ENCODE results near the gene KRTAP1-1. TPM values are rescaled to one million over a fixed set of nuclear protein-coding genes. Genes with fewer than 3 reads are reported as not detected.
"Not testable (repeated sequence)": the region's sequence is repeated elsewhere in the genome, so short reads cannot be mapped to it uniquely, and the experiment has no call there.

The KRTAP1-1 gene
- polyA plus RNA-seq, 5 donors: not detected

DNA sequence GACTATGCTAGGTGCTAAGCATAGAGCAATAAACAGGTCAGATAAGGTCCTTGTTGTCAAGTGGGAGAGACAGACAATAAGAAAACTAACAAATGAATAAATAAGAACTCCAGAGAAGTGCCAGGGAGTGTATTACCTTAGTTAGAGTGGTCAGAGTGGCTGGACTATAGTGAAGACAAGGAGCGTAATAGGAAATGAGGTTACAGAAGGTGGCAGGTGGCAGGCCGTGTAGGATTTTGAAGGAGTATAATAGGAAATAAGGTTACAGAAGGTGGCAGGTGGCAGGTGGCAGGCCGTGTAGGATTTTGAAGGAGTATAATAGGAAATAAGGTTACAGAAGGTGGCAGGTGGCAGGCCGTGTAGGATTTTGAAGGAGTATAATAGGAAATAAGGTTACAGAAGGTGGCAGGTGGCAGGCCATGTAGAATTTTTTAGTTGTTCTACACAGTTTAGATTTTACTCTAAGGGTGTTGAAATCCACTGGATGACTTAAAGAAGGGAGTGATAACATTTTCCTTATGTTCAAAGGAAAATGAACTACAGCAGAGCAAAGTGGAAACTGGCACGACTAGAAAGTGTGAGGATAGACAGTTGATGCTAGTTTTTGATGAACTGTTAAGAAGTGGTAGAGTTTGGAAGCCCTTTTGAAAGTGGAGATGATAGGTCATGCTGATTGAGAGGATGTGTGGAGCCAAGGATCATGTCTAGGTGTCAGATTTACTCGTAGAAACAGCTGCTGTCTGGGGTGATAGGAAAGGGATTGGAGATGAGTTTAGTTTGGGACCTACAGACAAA lies 28.7 kb downstream of the KRTAP1-1 start:
- no peak for DNase-seq

DNA sequence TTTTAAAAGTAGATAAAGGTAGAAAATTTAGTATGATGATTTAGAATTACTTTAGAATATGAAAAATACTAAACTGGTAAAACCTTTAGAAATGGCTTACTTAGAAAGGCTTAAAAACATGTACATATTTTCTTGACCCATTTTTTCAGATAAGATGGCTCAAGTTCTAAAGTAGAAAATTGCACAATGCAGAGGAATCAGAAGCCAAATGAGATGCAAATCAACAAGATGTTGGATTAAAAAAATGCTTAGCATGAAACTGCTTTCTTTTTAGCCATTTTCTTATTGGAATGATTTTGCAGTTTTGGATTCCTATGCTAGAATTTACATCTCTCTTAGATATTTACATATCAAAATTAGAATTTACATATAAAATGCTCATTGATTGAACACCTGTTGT lies 30.8 kb downstream of the KRTAP1-1 start:
- no peak for DNase-seq

DNA sequence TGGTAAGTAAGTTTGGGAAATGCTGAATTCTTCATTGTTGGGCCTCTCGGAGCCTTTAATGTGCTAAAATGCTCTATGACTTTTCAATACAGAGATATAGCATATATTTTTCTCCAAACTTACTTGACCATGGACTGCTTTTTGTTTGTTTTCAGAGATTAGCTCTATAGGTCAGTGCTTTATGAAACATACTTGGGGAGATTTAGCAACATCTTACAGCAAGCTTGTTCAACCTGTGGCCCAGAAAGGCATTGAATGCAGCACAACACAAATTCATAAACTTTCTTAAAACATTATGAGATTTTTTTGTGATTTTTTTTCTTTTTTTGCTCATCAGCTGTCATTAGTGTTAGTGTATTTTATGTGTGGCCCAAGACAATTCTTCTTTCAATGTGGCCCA lies 31.3 kb downstream of the KRTAP1-1 start:
- DNase-seq: no peak

DNA sequence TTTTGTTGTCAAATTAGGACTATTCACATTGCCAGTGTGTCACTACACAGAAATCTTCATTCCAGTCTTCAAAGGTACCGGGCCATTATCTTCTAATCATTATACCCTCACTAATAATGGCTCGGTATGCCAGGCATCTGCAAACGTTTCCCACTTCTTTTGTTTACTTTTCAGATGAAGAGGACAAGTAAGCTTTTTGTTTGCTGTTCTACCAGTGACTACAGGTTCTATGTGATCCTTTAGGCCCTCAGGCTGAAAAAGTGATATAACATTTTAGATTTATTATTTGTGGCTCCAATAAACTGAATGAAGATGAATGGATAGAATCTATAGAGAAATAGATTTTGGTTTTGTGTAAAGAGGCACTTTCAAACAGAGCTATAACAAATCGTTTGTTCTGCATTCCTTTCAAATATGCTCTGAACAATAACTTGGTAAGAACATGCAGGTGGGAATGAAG lies 31.9 kb downstream of the KRTAP1-1 start:
- DNase-seq: no peak

DNA sequence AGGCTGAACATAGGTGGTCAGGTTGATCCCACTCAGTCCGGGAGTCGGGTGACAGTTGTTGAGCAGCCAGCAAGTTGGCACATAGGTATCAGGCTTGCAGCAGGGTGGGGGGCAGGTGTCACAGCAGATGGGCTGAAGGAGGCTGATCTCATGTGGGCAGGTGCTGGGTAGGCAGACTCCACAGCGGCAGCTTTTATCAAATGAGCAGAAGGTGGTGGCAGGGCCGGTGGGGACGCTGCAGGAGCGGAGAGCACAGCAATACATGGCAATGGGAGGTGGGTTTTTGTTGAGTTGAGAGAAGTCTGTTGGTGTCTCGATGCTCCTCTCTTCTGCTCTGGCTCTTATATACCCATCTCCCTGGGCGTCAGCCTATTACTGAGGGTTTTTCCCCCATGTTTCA lies 32.4 kb downstream of the KRTAP1-1 start, which contains the start of gene KRTAP3-1:
Gene KRTAP3-1, minus strand, starts transcription at position 318 of the 400 bp plus-strand sequence. Its CDS starts 54 bp downstream, at position 264.
- no peak for DNase-seq

DNA sequence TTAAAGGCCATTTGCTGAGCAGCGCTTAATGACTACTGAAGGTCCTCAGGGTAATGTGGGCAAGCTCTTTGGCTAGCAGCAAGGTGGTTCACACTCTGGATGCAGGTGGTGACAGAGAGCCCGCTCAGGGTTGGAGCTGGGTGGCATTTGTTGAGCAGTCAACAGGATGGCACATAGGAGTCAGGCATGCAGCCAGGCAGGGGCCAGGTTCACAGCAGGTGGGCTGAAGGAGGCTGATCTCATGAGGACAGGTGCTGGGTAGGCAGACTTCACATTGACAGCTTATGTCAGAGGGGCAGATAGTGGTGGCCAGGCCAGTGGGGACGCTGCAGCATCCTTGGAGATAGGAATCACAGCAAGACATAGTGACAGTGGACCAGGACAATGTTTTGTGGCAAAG lies 36.9 kb downstream of the KRTAP1-1 start:
- no peak for DNase-seq

DNA sequence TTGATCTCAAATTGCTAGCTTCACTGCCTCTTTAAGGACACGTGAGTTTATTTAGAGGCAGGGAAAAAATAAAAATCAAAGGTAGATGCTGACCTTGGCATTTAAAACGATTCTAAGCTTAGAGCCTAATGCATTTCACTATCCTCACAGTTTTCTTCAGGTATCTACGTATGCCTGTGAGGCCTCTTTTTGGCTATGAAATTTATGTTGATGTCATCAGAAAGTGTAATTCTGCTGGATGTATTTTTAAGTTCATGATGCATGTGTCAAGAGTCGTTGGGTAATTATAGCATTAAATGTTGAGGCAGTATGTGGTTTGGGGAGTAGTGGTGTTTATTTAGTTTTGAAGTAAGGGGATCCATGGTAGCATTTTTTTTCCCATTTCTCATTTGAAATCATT lies 37.3 kb downstream of the KRTAP1-1 start:
- DNase-seq: no peak

DNA sequence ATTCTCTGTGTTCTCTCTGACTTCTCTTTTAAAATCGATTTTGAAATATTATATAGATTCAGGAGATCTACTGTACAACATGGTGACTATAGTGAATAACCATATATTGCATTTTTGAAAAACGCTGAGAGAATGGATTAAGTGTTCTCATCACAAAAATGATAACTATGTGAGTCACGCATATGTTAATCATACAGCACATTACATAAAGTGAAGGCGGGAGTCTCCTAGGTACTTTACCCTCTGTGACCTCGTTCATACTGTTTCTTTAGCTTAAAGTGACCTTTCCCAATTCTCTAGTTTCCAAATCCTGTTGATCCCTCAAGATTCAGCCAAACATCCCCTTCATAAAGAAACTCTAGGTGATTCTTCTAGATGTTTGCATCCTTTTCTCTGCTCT lies 38.4 kb downstream of the KRTAP1-1 start:
- no peak for DNase-seq

DNA sequence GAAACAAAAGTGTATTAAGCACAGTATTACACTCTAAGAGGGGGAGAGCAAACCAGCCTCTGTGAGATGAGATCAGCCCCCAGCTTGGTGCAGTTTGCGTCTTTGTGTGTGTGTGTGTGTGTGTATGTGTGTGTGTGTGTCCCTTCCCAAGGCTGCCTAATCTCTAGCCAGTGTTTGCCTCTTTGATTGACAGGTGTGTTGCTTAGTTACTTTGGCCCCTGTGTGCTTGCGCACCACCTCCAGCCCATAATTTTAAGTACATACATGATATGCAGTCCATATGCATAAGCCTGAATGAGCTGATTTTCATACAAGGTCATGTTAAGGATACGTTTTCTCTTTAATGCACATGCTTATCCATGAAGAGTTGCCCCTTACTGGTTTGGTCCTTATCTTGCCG lies 39.5 kb downstream of the KRTAP1-1 start:
- DNase-seq: no peak

DNA sequence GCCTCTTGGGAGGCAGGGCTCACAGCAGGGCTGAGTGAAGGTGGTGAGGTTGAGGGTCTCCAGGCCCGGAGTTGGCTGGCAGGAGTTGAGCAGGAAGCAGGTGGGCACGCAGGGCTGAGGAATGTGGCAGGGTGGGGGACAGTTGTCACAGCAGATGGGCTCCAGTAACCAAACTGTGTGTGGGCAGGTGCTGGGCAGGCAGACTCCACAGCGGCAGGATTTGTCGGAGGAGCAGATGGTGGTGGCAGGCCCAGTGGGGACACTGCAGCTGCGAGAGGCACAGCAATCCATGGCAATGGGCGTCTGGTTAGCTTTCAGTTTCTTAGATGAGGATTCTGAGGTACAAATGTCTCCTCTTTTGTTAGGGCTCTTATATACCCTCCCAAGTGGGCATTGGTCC lies 41.7 kb downstream of the KRTAP1-1 start, which contains the start of gene KRTAP3-2:
Gene KRTAP3-2, minus strand, starts transcription at position 344 of the 400 bp plus-strand sequence. Its CDS starts 53 bp downstream, at position 291.
- DNase-seq: not testable (repeated sequence)

DNA sequence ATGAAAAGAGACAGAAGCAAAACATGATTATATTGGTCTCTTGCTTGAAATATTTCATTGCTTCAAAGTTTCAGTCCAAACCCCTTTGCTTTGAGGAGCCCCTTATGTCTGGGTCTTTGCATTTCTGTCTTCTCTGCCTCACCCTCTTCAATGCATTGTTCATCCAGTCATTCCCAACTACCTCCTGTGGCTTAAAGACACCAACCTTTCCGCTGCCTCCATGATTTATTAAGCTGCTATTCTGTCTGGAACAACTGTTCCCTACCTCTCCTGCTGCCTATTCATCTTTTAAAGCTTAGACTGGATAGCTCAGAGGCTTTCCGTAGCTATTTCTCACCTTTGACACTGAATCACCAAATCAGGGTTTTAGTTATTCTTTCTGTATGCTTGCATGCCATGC lies 43.9 kb downstream of the KRTAP1-1 start:
- DNase-seq: no peak

DNA sequence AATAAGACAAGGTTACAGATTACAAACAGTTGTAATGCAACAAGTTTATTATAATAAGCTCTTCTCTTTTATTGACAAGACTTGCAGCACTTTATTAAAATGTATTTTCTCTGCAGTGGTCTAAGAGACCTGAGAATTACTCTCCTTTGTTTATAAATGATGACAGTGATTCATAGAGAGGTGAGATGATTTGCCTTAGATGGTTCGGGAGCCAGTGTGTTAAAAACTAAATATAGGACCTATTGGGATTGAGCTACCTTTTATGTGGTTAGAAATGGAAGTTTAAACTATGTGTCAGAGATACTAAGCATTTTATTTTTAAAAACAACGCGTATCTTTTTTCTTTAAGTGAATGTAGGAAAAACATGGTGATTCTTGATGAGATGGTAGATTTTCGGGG lies 44.4 kb downstream of the KRTAP1-1 start:
- no peak for DNase-seq

DNA sequence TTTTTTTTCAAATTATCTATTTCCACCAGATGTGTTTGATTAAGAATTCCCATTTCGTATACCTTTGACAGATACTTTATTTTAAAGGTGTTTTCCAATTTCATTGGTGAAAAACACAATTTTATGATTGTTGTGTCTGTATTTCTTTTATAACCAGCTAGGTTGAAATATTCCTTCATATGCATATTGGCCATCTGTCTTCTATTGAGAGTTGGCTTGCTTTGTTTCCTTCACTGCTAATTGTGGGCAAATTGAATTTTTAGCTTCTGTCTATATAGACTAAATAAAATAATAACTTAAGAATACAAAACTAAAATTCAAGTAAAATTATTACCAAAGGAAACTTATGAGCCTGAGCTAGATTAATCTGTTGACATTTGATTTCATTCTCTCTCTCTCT lies 46.1 kb downstream of the KRTAP1-1 start:
- no peak for DNase-seq

DNA sequence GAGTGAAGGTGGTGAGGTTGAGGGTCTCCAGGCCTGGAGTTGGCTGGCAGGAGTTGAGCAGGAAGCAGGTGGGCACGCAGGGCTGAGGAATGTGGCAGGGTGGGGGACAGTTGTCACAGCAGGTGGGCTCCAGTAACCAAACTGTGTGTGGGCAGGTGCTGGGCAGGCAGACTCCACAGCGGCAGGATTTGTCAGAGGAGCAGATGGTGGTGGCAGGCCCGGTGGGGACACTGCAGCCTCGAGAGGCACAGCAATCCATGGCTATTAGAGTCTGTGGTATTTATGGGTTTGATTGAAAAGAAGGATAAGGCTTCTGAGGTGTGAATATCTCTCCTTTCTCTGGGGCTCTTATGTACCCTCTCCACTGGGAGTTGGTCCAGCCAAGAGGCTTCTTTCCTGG lies 47.4 kb downstream of the KRTAP1-1 start, which contains the start of gene KRTAP3-3:
Gene KRTAP3-3, minus strand, starts transcription at position 326 of the 400 bp plus-strand sequence. Its CDS starts 67 bp downstream, at position 259.
- no peak for DNase-seq

DNA sequence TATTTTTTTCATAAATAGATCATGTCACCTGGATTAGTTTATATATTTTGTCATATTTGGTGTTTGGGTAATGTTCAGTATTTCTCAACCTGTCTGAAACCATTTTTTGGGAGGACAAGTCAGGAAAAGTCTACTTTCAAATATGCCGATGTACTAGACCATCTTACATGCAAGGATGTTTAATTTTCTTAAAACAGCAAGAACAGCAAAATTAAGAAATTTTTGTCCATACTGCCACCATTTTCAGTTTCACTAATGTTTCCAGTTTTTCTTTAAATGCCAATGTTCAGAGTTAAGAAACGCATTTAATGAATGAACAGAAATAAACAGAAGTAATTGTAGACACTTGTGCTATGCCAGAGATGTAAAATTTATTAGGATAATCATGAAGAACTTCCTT lies 48.2 kb downstream of the KRTAP1-1 start:
- DNase-seq: no peak

DNA sequence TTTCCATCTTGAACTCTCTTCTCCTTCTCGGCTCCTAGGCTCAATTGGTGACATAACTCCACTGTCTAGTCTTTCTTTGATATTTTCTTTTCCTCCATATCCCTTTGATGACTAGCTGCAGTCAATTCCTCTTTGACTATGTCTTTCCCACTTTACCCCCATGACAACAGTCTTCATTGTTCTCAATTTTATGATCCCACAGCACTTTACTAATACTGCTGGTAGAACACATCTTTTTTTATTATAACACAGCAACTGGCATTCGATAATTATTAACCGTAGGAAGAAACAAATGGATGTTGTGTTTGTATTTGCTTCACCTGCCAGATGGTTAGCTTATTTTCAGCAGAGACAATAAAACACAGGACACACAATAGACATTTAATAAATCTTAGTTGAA lies 48.6 kb downstream of the KRTAP1-1 start:
- DNase-seq: no peak

Other genes with a start within 250 kb of the KRTAP1-1 start
- gene KRT28, start 241.5 kb downstream of the KRTAP1-1 start, polyA plus RNA-seq (ENCODE audit: insufficient read depth in 1 of 5, insufficient read length in 5 of 5, low replicate concordance in 1 of 5): not detected
- gene KRT10, start 218.8 kb downstream of the KRTAP1-1 start, polyA plus RNA-seq (ENCODE audit: insufficient read depth in 1 of 5, insufficient read length in 5 of 5, low replicate concordance in 1 of 5): 10 to 100 TPM; 27.5 to 58.8 (median 45.4) TPM
- gene KRT12, start 174.2 kb downstream of the KRTAP1-1 start, polyA plus RNA-seq (ENCODE audit: insufficient read depth in 1 of 5, insufficient read length in 5 of 5, low replicate concordance in 1 of 5): under 1 TPM in 3 of 5 donors, not detected in 2; 0.06 to 0.14 (median 0.13) TPM
- gene KRT20, start 156.2 kb downstream of the KRTAP1-1 start, polyA plus RNA-seq (ENCODE audit: insufficient read depth in 1 of 5, insufficient read length in 5 of 5, low replicate concordance in 1 of 5): not detected
- under 1 TPM in 3 of 5 donors, not detected in 2; 0.18 to 0.35 (median 0.21) TPM for gene KRT23, start 103.8 kb downstream of the KRTAP1-1 start, polyA plus RNA-seq (ENCODE audit: insufficient read depth in 1 of 5, insufficient read length in 5 of 5, low replicate concordance in 1 of 5)
- under 1 TPM in 1 of 5 donors, not detected in 4; 0.35 TPM for gene KRT39, start 74.5 kb downstream of the KRTAP1-1 start, polyA plus RNA-seq (ENCODE audit: insufficient read depth in 1 of 5, insufficient read length in 5 of 5, low replicate concordance in 1 of 5)
- gene KRT40, start 57.1 kb downstream of the KRTAP1-1 start, polyA plus RNA-seq (ENCODE audit: insufficient read depth in 1 of 5, insufficient read length in 5 of 5, low replicate concordance in 1 of 5): under 1 TPM in 2 of 5 donors, not detected in 3; 0.06 to 0.70 TPM
- gene KRTAP3-3, start 47.3 kb downstream of the KRTAP1-1 start, polyA plus RNA-seq (ENCODE audit: insufficient read depth in 1 of 5, insufficient read length in 5 of 5, low replicate concordance in 1 of 5): not detected
- gene KRTAP3-2, start 41.5 kb downstream of the KRTAP1-1 start, polyA plus RNA-seq (ENCODE audit: insufficient read depth in 1 of 5, insufficient read length in 5 of 5, low replicate concordance in 1 of 5): not detected
- gene KRTAP3-1, start 32.3 kb downstream of the KRTAP1-1 start, polyA plus RNA-seq (ENCODE audit: insufficient read depth in 1 of 5, insufficient read length in 5 of 5, low replicate concordance in 1 of 5): not detected
- gene KRTAP1-5, start 14.2 kb downstream of the KRTAP1-1 start, polyA plus RNA-seq (ENCODE audit: insufficient read depth in 1 of 5, insufficient read length in 5 of 5, low replicate concordance in 1 of 5): not detected
- not detected for gene KRTAP1-4, start 11.3 kb downstream of the KRTAP1-1 start, polyA plus RNA-seq (ENCODE audit: insufficient read depth in 1 of 5, insufficient read length in 5 of 5, low replicate concordance in 1 of 5)
- not detected for gene KRTAP1-3, start 6.6 kb downstream of the KRTAP1-1 start, polyA plus RNA-seq (ENCODE audit: insufficient read depth in 1 of 5, insufficient read length in 5 of 5, low replicate concordance in 1 of 5)
- not detected for gene KRTAP2-1, start 5.9 kb upstream of the KRTAP1-1 start, polyA plus RNA-seq (ENCODE audit: insufficient read depth in 1 of 5, insufficient read length in 5 of 5, low replicate concordance in 1 of 5)
- gene KRTAP2-2, start 13.8 kb upstream of the KRTAP1-1 start, polyA plus RNA-seq (ENCODE audit: insufficient read depth in 1 of 5, insufficient read length in 5 of 5, low replicate concordance in 1 of 5): not detected
- not detected for gene KRTAP2-3, start 18.7 kb upstream of the KRTAP1-1 start, polyA plus RNA-seq (ENCODE audit: insufficient read depth in 1 of 5, insufficient read length in 5 of 5, low replicate concordance in 1 of 5)
- gene KRTAP2-4, start 24.4 kb upstream of the KRTAP1-1 start, polyA plus RNA-seq (ENCODE audit: insufficient read depth in 1 of 5, insufficient read length in 5 of 5, low replicate concordance in 1 of 5): not detected
- gene KRTAP4-7, start 42.7 kb upstream of the KRTAP1-1 start, polyA plus RNA-seq (ENCODE audit: insufficient read depth in 1 of 5, insufficient read length in 5 of 5, low replicate concordance in 1 of 5): not detected
- not detected for gene KRTAP4-8, start 56.7 kb upstream of the KRTAP1-1 start, polyA plus RNA-seq (ENCODE audit: insufficient read depth in 1 of 5, insufficient read length in 5 of 5, low replicate concordance in 1 of 5)
- gene KRTAP4-16, start 60.8 kb upstream of the KRTAP1-1 start, polyA plus RNA-seq (ENCODE audit: insufficient read depth in 1 of 5, insufficient read length in 5 of 5, low replicate concordance in 1 of 5): not detected
- gene KRTAP4-9, start 63.9 kb upstream of the KRTAP1-1 start, polyA plus RNA-seq (ENCODE audit: insufficient read depth in 1 of 5, insufficient read length in 5 of 5, low replicate concordance in 1 of 5): not detected
- gene KRTAP4-11, start 76.9 kb upstream of the KRTAP1-1 start, polyA plus RNA-seq (ENCODE audit: insufficient read depth in 1 of 5, insufficient read length in 5 of 5, low replicate concordance in 1 of 5): under 1 TPM in 1 of 5 donors, not detected in 4; 0.13 TPM
- not detected for gene KRTAP4-12, start 82.7 kb upstream of the KRTAP1-1 start, polyA plus RNA-seq (ENCODE audit: insufficient read depth in 1 of 5, insufficient read length in 5 of 5, low replicate concordance in 1 of 5)
- not detected for gene KRTAP4-6, start 99.1 kb upstream of the KRTAP1-1 start, polyA plus RNA-seq (ENCODE audit: insufficient read depth in 1 of 5, insufficient read length in 5 of 5, low replicate concordance in 1 of 5)
- not detected for gene KRTAP4-5, start 108.4 kb upstream of the KRTAP1-1 start, polyA plus RNA-seq (ENCODE audit: insufficient read depth in 1 of 5, insufficient read length in 5 of 5, low replicate concordance in 1 of 5)
- not detected for gene KRTAP4-4, start 119.3 kb upstream of the KRTAP1-1 start, polyA plus RNA-seq (ENCODE audit: insufficient read depth in 1 of 5, insufficient read length in 5 of 5, low replicate concordance in 1 of 5)
- gene KRTAP4-3, start 126.8 kb upstream of the KRTAP1-1 start, polyA plus RNA-seq (ENCODE audit: insufficient read depth in 1 of 5, insufficient read length in 5 of 5, low replicate concordance in 1 of 5): not detected
- gene KRTAP4-2, start 136.8 kb upstream of the KRTAP1-1 start, polyA plus RNA-seq (ENCODE audit: insufficient read depth in 1 of 5, insufficient read length in 5 of 5, low replicate concordance in 1 of 5): not detected
- gene KRTAP4-1, start 143.5 kb upstream of the KRTAP1-1 start, polyA plus RNA-seq (ENCODE audit: insufficient read depth in 1 of 5, insufficient read length in 5 of 5, low replicate concordance in 1 of 5): not detected
- gene KRTAP9-1, start 148.4 kb upstream of the KRTAP1-1 start, polyA plus RNA-seq (ENCODE audit: insufficient read depth in 1 of 5, insufficient read length in 5 of 5, low replicate concordance in 1 of 5): not detected
- not detected for gene KRTAP9-2, start 185.2 kb upstream of the KRTAP1-1 start, polyA plus RNA-seq (ENCODE audit: insufficient read depth in 1 of 5, insufficient read length in 5 of 5, low replicate concordance in 1 of 5)
- not detected for gene KRTAP9-3, start 191.0 kb upstream of the KRTAP1-1 start, polyA plus RNA-seq (ENCODE audit: insufficient read depth in 1 of 5, insufficient read length in 5 of 5, low replicate concordance in 1 of 5)
- not detected for gene KRTAP9-8, start 196.5 kb upstream of the KRTAP1-1 start, polyA plus RNA-seq (ENCODE audit: insufficient read depth in 1 of 5, insufficient read length in 5 of 5, low replicate concordance in 1 of 5)
- not detected for gene KRTAP9-4, start 208.2 kb upstream of the KRTAP1-1 start, polyA plus RNA-seq (ENCODE audit: insufficient read depth in 1 of 5, insufficient read length in 5 of 5, low replicate concordance in 1 of 5)
- not detected for gene KRTAP9-9, start 213.9 kb upstream of the KRTAP1-1 start, polyA plus RNA-seq (ENCODE audit: insufficient read depth in 1 of 5, insufficient read length in 5 of 5, low replicate concordance in 1 of 5)
- under 1 TPM; 0.13 to 0.25 (median 0.18) TPM for gene KRTAP9-6, start 223.9 kb upstream of the KRTAP1-1 start, polyA plus RNA-seq (ENCODE audit: insufficient read depth in 1 of 5, insufficient read length in 5 of 5, low replicate concordance in 1 of 5)
- gene KRTAP9-7, start 234.2 kb upstream of the KRTAP1-1 start, polyA plus RNA-seq (ENCODE audit: insufficient read depth in 1 of 5, insufficient read length in 5 of 5, low replicate concordance in 1 of 5): not detected